Femur (tissue), 1 donor: ENCODE data around the gene EEFSEC.

Experiments used
- DNase-seq: peaks from one replicate; pipeline ENCODE4 v3.0.0-alpha.2; 2017

The EEFSEC gene, protein sequence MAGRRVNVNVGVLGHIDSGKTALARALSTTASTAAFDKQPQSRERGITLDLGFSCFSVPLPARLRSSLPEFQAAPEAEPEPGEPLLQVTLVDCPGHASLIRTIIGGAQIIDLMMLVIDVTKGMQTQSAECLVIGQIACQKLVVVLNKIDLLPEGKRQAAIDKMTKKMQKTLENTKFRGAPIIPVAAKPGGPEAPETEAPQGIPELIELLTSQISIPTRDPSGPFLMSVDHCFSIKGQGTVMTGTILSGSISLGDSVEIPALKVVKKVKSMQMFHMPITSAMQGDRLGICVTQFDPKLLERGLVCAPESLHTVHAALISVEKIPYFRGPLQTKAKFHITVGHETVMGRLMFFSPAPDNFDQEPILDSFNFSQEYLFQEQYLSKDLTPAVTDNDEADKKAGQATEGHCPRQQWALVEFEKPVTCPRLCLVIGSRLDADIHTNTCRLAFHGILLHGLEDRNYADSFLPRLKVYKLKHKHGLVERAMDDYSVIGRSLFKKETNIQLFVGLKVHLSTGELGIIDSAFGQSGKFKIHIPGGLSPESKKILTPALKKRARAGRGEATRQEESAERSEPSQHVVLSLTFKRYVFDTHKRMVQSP

DNA sequence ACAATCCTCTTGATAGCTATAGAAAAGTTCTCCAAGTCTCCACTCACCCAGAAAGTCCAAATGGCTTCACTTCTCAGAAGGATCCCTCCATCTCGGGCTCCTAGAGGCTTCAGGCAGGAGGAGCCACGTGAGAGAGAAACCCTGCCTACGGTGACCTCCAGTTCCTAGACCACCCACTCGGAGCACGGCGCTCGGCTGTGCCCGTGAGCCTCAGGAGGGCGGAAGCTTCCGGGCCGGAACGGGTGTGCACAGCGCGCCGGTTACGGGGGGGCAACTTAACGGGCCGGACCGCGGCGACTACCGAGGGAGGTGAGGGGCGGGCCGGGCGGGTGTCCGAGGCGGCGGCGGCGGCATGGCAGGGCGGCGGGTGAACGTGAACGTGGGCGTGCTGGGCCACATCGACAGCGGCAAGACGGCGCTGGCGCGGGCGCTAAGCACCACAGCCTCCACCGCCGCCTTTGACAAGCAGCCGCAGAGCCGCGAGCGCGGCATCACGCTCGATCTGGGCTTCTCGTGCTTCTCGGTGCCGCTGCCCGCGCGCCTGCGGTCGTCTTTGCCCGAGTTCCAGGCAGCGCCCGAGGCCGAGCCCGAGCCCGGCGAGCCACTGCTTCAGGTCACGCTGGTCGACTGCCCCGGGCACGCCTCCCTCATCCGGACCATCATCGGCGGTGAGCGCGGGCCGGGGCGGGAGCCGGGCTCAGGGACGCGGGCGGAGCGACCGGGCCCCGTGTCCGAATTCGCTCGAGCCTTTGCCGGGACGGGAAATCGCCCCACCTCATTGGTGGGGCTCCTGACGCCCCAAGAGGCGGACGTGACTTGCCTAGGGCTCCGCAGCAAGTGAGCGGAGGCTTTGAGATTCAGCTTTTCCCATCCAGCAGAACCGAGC is at the start of gene EEFSEC:
TSS of gene EEFSEC (plus strand) at position 326 of the 886 bp plus-strand sequence. CDS start at position 353, 27 bp downstream.
- DNase-seq: peak; percentile 85

DNA sequence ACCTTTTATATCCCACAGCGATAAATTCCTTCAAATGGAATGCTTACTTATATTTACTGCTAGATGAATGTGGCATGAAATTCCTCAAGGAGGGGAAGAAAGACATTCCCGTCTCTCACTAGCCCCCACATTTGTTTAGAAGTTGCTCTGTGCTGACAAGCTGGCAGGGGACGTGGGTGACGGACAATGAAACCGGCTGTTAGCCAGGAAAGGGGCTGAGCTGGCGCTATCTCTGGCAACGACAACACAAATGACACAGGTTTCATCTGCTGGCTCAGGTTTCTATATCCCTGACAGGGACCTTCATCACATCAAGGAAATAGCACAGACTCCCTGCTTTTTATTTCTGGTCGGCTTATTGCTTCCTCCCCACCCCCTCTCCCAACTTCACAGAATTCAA is 45.4 kb upstream of the EEFSEC start:
- no peak for DNase-seq

DNA sequence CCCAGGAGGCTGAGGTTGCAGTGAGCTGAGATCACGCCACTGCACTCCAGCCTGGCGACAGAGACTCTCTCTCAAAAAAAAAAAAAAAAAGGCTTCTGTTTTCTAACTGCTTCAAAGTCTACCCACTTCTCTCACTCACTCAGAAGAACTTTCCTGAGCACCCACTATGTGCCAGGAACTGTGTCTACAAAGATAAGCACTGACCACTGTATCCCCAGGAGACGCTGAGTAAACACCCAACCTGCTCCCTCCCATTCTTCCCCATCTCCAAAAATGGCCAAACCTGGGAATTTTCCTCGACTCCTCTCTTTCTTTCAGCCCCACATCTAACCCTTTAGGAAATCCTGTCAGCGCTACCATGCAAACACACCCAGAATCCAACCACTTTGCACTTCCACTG is 42.1 kb upstream of the EEFSEC start:
- DNase-seq: no peak

DNA sequence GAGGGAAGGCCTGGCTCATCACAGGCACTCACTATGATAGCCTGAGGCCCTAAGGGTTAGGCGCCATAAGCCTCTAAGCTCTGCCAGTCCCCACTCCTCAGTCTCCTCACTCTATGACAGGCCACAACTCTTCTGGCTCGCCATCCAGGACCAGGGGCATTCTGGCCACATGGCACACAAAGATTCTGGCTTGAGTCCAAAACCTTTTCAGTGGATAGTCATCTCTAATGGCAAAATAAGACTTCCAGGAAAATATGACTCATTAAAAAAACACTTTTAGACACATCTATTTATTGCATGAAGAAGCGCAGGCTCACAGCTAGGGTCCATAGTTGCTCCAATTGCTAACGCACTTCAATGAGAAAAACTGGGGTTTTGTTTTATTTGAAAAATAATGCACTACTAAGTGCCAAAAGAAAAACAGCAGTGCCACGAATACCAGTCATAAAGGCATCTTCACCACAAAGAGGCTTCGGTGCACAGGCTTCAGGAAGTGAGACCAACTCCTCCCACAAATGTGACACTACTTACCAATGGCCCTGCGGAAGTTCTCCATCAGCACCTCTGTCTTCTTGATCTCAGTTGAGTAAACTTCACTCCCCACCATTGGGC is 40.8 kb upstream of the EEFSEC start:
- DNase-seq: no peak

DNA sequence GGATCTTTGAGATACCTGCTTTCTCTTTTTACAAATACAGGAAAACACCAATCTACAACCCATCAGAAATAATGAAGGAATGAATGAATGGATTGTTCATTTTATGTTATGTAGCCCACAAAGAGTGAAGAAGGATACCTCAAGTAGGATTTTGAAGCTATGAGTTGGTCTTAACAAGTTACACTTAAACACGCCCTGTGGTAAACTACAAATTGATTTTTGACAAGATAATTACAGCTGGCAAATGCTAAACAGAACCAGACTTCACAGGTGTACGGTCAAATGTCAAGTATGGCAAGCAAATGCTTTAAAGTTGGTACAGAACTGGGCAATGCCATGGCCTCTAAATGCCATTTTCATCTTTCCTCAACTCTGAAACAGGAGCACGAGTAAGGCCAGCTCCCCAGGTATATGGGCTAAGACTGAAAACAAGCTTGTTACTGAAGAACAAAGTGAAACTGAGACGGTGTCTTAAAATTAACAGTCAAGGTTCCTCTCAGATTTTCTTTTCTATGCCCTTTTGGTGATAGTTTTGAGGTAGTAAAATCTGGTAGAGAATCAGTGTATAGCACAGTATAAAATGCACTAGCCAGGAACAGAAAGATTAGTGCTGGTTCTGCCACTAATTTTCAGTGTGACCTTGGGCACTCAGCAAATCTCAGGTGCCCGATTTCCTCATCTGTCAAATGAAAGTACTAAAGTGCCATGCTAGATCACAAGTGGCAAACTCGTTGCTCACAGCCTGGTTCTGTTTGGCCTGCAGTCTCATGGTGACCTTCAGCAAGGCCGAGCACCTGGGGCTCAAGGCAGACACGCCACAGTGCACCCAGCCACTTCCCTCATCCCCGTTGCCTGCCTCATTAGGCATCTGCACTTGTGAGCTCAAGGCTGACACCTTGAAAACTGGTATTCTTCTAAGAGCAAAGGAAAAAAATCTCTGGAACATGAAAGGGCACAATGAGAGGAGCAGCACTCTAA is 39.2 kb upstream of the EEFSEC start:
- no peak for DNase-seq

DNA sequence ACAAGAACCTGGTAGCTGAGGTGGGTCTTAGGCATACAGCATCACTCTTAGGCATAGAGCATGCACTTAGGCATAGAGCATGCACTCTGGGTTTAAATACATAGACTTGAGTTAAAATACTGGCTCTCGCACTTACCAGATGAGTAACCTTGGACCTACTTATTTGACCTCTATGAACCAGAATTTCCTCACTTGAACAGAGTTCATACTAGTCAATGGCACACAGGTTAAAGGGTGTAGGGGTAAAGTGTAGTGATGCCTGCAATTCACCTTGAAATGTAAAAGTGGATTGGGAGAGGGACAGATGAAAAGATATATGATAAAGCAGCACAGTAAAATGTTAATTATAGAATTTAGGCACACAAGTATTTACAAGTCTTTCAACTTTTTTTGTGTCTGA is 31.3 kb upstream of the EEFSEC start:
- DNase-seq: no peak

DNA sequence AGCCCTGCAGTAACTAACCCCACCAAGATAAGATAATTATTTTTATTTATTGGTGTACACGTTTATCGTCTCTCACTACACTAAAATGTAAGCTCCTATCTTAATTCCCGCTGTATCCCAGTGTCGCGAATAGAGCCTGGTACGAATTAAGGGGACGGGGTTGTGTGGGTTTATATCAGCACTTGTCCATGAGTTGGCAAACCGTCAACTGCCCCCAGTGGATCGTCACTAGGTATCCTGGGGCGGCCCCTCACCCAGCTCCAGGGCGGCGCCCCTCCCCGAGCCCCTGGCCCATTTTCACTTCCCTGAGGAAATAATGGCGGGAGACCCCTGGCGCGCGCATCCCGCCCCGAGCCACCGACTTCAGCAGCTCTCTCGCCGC is 30.1 kb upstream of the EEFSEC start:
- no peak for DNase-seq

DNA sequence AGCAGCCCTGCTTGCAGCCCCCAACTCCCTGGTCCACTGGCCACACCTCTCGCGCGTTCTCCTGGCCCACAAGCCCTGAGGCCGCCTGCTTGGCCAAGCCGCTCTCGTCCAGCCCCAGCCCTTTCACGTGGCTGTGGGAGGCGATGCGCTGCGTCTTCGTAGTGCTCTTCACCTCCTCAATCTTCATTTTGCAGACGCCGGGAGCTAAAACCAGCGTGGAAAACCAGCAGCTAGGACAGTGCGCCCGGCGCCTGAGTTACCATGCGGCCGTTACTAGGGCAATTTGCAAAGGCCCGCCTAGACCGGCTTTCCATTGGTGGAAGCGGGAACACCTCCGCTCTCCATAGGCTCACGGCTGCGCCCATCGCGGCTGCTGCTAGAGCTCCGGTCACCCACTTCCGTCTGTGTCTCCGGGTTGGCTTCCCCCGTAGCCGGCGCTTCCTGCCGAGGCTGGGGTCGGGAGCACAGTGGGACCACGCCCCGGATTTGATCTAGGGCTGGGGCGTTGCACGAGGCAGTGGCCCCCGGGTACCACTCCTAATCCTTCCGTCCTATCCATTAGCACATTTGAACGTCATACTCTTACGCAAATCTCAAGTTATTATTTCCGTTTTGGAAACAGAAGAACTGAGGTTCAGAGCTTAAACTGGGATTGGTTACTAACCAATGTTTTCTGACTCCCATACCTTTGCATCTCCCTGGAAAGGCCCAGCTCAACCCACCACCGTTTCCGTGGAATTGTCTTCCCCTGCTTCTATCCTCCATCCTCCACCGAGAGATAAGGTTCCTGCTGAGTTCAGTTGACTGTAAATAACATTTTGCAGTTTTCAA is 29.5 kb upstream of the EEFSEC start, which contains the start of gene RUVBL1:
TSS of gene RUVBL1 (minus strand) at position 275 of the 831 bp plus-strand sequence. CDS start at position 187, 88 bp downstream.
- peak; percentile 99 for DNase-seq

DNA sequence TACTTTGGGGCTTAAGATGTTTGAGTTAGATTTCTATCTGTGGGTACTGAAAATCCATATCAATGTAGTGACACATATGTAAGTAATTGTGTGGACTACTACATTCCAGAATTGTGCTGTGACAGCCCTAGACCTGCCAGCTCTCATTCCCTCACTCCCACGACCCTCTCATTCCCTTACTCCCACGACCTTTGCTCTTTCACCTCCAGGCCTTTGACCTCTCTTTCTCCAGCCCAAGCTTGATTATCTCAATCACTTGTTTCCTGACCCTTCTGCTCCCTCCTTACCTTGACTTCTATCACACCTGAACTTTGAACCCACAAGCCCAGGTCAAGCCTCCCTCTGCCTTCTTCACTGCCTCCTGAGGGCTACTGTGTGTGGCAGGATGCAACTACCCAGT is 26.0 kb upstream of the EEFSEC start:
- DNase-seq: no peak

DNA sequence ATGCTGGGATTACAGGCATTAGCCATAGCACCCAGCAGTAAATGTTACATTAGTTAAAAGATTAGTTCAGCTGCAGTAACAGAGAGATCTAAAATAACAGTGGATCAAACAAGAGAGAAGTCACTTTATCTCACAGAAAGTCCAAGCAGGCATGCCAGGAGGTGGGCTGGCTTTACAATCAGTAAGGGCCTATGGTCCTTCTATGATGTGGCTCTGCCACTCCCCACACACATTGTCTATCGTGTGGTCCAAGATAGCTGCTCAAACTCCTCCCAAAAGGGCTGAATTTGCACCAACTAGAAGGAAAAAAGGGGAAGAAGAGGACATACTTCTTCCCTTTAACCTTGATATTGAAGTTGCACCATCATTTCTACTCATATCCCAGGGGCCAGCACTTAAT is 25.0 kb upstream of the EEFSEC start:
- no peak for DNase-seq

DNA sequence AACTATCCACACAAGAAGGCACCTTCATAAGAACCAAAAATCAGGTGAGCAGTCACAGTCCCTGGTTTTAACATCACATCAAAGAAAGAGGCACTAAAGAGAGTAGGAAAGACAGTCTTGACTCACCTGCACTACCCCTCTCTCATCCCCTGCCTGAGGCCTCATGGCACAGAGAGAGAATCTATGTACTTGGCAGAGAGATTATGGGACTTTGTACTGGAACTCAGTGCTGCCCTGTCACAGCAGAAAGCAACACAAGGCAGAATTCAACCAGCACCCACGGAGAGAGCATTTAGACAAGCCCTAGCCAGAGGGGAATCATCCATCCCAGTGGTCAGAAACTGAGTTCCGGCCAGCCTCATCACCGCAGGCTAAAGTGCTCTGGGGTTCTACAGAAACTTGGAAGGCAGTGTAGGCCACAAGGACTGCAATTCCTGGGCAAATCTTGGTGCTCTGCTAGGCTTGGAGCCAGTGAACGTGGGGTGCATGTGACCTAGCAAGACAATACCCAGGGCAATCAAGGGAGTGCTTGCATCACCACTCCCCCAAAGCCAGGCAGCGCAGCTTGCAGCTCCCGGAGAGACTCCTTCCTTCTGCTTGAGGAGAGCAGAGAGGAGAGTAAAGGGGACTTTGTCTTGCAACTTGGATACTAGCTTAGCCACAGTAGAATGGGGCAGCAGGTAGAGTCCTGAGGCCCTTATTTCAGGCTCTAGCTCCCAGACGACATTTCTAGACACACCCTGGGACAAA is 21.2 kb upstream of the EEFSEC start:
- DNase-seq: no peak

DNA sequence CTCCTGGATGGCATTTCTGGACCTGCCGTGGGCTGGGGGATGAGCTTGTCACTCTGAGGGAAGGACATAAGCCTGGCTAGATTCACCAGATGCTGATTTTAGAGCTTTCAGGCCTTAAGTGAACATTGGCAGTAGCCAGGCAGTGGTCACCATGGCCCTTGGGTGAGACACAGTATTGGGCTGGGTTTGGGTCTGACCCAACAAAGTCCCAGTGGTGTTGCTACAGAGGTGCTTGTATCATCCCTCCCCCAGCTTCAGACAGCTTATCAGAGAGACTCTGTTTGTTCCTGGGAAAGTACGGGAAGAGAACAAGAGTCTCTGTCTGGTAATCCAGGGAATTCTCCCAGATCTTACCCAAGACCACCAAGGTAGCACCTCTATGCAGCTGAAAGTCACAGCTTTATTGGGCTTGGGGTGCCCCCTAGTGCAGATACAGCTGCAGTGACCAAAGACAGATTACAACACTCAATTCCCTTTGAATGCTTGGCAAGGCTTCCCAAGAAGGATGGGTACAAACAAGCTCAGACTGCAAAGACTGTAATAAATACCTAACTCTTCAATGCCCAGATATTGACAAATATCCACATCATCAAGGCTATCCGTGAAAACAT is 19.9 kb upstream of the EEFSEC start:
- DNase-seq: peak; percentile 35

DNA sequence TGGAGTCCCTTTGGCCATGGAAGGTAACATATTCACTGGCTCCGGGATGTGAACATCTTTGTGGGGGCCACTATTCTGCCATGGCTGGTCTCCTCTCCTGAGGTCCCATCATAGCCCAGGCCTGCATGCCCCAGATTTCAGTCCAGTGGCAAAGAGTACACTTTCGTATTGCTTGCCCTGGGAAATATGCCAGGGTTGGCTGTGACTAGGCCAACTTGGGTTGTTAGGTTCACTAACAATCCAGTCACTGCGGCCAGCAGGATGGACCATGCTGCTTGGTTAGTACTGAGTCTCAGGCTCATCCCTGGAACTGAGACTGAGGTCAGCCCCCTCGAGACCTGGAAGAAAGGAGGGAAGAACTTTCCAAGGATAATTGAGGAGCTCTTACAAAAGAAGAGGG is 9.8 kb upstream of the EEFSEC start:
- DNase-seq: no peak

DNA sequence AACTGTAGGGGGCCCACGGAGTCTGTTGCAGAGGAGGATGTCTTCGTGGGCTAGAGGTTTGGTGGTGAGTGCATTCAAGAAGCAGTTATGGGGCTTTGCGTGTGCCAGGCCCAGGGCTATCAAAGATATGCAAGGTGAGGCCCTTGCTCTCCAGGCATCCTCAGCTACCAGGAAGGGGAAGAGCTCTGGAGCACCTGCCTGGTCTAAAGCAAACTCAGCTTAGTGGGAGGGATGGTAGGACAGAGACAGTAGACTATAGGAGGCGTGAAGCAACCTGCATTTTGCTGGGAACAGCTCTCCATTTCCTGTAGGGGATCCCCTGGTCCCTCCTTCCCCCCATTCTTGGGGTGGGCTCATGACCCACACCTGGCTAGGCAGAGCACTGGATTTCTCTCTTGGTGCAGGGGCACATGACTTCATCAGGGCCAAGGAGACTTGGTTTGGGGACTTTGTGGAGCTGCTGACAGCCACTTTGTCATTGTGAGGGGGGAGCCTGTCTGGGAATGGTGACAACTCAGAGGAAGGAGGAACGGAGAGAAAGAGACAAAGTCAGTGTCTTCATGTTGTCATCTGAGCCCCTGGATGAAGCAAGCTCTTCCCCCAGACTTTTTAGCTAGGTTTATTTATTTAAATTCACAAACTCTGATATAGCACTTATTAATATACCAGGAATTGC is 8.6 kb upstream of the EEFSEC start:
- DNase-seq: no peak

DNA sequence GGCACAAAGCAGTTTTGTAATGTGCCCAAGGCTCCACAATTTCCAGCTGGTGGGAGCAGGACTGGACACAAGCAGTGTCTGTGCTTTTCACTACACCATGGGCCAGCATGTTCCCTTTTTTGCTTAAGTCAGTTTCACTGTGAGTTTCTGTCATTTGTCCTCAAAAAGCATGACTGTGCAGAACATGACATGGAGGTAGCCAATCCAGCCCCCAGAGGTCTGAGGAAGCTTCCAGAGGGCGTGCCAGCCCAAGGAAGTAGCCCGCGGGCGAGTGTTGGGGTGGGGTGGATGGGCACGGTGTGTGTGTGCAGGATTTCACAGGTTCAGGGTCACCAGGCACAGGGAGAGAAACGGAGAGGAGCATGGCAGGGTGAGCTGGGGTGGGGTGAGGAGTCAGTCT is 8.0 kb upstream of the EEFSEC start:
- DNase-seq: no peak

DNA sequence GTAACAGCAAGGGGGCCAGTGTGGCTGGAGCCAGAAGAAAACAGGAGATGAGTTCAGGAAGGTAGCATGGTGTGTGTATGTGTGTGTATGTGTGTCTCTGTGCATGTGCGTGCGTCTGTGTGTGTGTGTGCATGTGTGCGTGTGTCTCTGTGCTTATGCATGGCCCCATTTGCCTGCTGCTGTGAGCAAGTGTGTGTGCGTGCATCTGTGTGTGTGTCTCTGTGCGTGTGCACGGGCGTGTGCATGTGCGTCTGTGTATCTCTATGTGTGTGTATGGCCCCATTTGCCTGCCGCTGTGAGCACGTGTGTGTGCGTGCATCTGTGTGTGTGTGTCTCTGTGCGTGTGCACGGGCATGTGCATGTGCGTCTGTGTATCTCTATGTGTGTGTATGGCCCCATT is 7.1 kb upstream of the EEFSEC start:
- DNase-seq: no peak

DNA sequence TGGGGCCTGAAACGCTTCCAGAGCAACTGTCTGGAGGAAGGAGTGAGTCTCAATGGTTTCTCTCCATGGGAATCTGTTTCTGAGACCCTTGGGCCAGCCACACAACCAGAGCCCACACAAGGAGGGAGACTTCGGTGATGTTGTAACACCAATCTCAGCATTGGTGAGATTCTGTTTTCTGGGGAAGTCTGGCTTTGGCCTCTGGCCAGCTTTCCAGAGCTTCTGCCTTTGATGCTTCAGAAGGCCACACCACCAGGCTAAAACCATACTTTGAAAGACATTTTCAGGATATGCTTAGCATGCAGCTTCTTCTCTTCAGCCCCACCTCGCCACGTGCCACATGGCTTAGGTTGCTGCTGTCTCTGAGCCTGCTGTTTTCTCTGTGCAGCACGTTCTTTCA is 3.6 kb upstream of the EEFSEC start:
- no peak for DNase-seq

DNA sequence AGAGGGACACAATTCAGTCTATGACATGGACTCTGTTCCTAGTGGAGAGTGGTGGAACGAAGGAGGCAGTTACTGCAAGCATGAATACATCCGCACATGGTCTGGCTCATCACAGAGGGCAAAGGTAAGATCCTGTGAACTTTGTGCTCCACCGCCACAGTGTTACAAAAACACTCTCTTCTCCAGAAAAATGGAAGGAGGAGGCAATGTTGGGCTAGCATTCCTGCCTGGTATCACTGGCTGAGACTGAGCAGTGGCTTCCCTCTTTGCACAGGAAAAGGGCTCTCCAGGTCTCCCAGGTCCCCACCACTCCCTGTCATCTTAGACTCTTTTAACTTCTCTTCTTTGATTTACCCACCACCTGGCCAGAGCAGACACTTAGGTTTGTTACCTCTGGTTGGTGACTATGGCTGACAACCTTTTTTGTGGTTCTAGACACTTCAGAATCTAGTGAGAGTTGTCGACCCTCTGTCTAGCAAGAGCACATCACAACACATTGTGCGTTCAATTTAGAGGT is 1.5 kb upstream of the EEFSEC start:
- DNase-seq: no peak
